ENCODE measurements around the gene GNGT2.
"Not testable (repeated sequence)": the region's sequence is repeated elsewhere in the genome, so short reads cannot be mapped to it uniquely, and the experiment has no call there.

The GNGT2 gene

DNA sequence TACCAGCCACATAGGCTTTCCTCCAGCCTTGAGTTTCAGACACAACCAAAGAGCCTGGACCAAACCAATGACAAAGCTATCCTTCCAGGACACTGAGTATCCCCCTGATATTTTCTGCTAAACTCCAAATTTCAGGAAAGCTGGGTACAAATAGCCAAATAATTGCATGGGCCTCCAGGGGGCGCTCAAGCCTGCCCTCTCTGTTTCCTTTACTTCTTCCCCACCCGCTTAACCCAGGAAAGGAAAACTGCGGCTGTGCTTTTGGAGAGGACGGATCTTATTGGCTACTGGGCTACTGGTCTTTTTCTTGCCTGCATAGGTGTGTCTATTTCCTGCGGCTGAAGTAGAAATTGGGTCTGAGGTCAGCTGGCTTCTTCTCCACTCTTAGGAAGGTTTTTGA lies 30.1 kb downstream of the GNGT2 start:
- TF ChIP-seq, protein P1, sequence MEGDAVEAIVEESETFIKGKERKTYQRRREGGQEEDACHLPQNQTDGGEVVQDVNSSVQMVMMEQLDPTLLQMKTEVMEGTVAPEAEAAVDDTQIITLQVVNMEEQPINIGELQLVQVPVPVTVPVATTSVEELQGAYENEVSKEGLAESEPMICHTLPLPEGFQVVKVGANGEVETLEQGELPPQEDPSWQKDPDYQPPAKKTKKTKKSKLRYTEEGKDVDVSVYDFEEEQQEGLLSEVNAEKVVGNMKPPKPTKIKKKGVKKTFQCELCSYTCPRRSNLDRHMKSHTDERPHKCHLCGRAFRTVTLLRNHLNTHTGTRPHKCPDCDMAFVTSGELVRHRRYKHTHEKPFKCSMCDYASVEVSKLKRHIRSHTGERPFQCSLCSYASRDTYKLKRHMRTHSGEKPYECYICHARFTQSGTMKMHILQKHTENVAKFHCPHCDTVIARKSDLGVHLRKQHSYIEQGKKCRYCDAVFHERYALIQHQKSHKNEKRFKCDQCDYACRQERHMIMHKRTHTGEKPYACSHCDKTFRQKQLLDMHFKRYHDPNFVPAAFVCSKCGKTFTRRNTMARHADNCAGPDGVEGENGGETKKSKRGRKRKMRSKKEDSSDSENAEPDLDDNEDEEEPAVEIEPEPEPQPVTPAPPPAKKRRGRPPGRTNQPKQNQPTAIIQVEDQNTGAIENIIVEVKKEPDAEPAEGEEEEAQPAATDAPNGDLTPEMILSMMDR (IDR thresholded peaks at IDR 0.05; ENCODE audit: insufficient read depth, low read depth, low read length, missing control alignments), result peak; percentile 83
- DNase-seq (ENCODE audit: low read depth), result peak; percentile 69
- H3K4me3 ChIP-seq (ENCODE audit: low read depth, low read length), result no peak overlapping the region

DNA sequence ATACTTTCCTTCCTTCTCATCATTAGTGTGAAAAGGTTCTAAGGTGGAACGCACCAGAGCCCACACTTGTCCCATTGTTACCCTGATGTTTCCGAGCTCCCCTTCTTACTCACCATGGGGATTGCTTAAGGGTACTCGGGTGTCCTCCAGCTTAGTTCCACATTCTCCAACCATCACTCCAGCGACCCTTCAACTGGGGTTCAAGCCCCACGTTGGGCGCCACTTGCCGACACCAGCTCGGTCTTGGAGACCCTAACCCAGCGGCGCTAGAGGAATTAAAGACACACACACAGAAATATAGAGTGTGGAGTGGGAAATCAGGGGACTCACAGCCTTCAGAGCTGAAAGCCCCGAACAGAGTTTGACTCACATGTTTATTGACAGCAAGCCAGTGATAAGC lies 34.4 kb downstream of the GNGT2 start:
- DNase-seq (ENCODE audit: low read depth); H3K4me3 ChIP-seq (ENCODE audit: low read depth, low read length): not testable (repeated sequence)

DNA sequence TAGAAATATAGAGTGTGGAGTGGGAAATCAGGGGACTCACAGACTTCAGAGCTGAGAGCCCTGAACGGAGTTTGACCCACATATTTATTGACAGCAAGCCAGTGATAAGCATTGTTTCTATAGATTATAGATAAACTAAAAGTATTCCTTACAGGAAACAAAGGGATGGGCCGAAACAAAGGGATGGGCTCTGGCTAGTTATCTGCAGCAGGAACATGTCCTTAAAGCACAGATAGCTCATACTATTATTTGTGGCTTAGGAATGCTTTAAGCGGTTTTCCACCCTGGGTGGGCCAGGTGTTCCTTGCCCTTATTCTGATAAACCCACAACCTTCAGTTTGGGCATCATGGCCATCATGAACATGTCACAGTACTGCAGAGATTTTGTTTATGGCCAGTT lies 39.7 kb downstream of the GNGT2 start:
- H3K4me3 ChIP-seq (ENCODE audit: low read depth, low read length); DNase-seq (ENCODE audit: low read depth): not testable (repeated sequence)

DNA sequence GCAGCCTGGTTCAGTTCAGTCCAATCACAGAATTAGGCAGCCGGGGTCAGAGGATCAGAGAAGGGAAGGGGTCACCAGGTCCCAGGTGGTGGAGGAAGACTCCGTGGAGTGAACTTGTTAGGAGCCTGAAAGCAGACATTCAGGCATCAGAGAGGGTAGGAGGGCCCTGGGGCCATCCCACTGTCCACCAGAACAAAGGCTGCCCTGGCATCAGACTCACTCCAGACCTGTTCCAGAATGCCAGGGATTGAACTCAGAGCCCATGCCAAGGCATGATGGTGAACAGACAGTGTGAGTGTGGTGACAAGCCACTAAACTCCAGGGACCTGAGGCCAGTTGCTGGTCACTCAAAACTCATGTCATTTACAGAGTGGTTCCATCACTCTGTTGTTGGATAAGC lies 40.2 kb downstream of the GNGT2 start:
- H3K4me3 ChIP-seq (ENCODE audit: low read depth, low read length), result no peak overlapping the region
- TF ChIP-seq, protein P1 (IDR thresholded peaks at IDR 0.05; ENCODE audit: insufficient read depth, low read depth, low read length, missing control alignments), result no peak
- no peak for DNase-seq (ENCODE audit: low read depth)

DNA sequence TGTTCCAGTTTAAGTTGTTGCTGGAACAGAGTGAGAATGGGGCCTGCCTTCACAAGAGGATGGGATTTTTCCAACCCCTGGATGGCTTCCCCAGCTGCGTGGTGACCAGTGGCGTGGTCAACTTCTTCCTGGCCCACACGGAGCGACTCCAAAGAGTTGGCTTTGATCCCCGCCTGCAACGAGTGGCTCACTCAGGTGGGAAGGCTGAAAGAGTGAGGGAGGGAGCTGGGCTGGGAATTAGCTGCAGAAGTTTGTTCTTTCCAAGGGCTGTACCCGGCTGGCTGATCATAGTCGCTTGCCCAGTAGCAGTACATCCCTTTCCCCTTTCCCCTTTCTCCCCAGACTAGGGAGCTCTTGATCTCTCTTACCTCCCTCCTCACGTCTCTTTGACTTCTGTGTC lies 41.7 kb downstream of the GNGT2 start:
- DNase-seq (ENCODE audit: low read depth), result no peak
- no peak overlapping the region for H3K4me3 ChIP-seq (ENCODE audit: low read depth, low read length)
- TF ChIP-seq, protein P1 (IDR thresholded peaks at IDR 0.05; ENCODE audit: insufficient read depth, low read depth, low read length, missing control alignments), result no peak

DNA sequence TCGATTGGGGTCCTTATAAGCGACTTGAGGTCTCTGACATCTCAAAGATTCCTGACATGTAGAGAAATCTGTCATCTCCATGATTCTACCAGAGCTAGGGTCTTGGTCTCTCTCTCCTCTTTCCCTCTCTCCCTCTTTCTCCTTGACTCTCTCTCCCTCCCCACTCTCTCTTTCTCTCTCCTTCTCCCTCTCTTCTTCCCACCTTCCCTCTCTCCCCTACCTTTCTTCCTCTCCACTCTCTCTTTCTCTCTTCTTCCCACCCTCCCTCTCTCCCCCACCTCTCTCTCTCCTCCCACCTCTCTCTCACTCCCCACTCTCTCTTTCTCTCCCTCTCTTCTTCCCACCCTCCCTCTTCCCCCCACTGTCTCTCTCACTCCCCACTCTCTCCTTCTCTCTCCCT lies 45.2 kb downstream of the GNGT2 start:
- no peak for DNase-seq (ENCODE audit: low read depth)
- TF ChIP-seq, protein P1 (IDR thresholded peaks at IDR 0.05; ENCODE audit: insufficient read depth, low read depth, low read length, missing control alignments), result no peak
- no peak overlapping the region for H3K4me3 ChIP-seq (ENCODE audit: low read depth, low read length)

DNA sequence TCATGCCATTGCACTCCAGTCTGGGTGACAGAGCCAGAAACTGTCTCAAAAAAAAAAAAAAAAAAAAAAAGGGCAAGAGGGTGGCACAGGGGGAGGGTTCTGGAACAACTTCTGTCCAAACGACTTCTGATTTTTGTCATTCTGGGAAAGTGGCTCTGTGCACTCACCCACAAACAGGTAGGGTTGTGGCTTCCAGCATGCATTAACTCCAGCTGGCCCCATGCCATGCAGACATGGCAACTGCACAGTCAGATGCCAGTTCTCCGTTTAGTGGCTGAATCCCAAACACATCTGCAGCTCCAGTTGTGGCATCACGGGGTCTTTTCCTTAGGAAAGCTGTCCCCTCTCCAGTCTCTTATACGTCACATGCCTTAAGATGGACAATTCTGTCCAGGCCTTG lies 47.5 kb downstream of the GNGT2 start:
- H3K4me3 ChIP-seq (ENCODE audit: low read depth, low read length), result no peak overlapping the region
- TF ChIP-seq, protein P1 (IDR thresholded peaks at IDR 0.05; ENCODE audit: insufficient read depth, low read depth, low read length, missing control alignments), result no peak
- DNase-seq (ENCODE audit: low read depth), result no peak

DNA sequence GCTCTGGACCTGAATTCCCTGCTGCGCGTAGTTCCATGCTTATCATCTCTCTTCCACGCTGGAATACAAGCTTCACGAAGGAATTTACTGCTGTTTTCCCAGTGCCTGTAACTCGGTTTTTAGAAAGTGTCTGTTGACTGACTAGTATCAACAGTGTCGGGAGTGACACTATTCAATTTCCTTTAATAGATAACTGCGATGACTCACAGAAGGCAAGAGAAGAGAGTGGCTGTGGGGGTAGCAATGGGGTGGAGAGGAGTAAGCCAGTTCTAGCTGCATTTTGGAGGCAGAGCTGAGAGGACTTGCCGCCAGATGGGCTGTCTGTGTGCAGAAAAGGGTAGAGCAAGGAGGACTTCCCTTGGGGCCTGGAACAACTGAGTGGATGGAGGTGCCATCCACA lies 52.6 kb downstream of the GNGT2 start:
- H3K4me3 ChIP-seq (ENCODE audit: low read depth, low read length), result no peak overlapping the region
- TF ChIP-seq, protein P1 (IDR thresholded peaks at IDR 0.05; ENCODE audit: insufficient read depth, low read depth, low read length, missing control alignments), result no peak
- DNase-seq (ENCODE audit: low read depth), result no peak
